ENCODE results near the gene PHLDA3.

Gene PHLDA3

DNA sequence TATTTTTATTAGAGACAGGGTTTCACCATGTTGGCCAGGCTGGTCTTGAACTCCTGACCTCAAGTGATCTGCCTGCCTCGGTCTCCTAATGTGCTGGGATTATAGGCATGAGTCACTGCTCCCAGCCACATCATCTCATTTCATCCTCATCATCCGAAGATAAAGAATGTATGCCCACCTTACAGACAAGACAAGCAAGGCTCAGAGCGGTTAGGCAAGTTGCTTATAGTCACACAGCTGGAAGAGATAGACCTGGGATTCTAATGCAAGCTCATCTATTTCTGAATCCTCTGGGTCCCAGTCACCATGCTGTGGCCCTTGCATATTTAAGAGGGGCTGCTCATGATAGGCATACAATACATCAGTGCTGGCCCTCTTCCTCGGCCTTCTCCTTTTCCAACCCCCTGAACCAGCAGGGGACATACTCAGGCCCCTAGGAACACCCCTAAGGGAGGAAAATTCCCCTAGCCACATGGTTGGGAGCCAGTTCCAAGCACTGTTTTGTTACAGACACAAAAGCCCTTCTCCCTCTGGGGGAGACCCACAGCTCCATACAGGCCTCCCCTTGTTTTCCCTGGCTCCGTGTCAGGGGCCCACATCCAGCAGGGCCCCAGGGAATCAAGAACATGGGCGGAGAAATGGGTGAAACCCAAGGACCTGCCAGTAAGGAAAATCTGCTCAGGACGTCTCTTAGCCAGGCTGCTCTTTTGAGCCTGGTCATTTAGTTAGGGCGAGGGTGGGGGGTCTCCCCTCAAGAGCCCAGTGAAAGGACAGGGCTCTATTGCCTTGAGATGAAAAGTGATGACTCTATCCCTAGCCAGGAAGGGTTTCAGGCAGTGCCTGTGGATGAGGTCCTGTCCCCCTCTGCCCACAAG is 31.0 kb upstream of the PHLDA3 start:
- Histone ChIP-seq H3K4me3 (ENCODE audit: low read depth in 1 of 2, low read length in 2 of 2) (no peak overlapping the region), H3K79me2 (ENCODE audit: insufficient read depth, low read length) (peaks cover 53% of the 10 kb centered on the region), H3K27me3 (ENCODE audit: insufficient read depth, low read length, poor library complexity) (no peaks in the 10 kb centered on the region), H3K4me1 (ENCODE audit: insufficient read depth, low read length) (peaks cover 8% of the 10 kb centered on the region), H2AFZ (ENCODE audit: low read depth, low read length) (no peak overlapping the region), H3K9me3 (ENCODE audit: insufficient read depth, low read length, severe bottlenecking) (no peaks in the 10 kb centered on the region), H3K27ac (ENCODE audit: low read length) (no peak overlapping the region), H3K36me3 (ENCODE audit: insufficient read depth, low read length) (peaks cover 23% of the 10 kb centered on the region), H3K9ac (ENCODE audit: low read depth, low read length) (no peak overlapping the region), H3K4me2 (ENCODE audit: insufficient read depth, low read length) (no peak overlapping the region), H4K20me1 (ENCODE audit: insufficient read depth, low read length) (peaks cover 36% of the 10 kb centered on the region)
- DNase-seq (no peak), ATAC-seq (ENCODE audit: insufficient read depth, low read depth) (no peak)
- TF ChIP-seq EZH2 (IDR thresholded peaks at IDR 0.05; ENCODE audit: borderline replicate concordance, low read depth, low read length, severe bottlenecking): no peak
- TF ChIP-seq, protein P1, sequence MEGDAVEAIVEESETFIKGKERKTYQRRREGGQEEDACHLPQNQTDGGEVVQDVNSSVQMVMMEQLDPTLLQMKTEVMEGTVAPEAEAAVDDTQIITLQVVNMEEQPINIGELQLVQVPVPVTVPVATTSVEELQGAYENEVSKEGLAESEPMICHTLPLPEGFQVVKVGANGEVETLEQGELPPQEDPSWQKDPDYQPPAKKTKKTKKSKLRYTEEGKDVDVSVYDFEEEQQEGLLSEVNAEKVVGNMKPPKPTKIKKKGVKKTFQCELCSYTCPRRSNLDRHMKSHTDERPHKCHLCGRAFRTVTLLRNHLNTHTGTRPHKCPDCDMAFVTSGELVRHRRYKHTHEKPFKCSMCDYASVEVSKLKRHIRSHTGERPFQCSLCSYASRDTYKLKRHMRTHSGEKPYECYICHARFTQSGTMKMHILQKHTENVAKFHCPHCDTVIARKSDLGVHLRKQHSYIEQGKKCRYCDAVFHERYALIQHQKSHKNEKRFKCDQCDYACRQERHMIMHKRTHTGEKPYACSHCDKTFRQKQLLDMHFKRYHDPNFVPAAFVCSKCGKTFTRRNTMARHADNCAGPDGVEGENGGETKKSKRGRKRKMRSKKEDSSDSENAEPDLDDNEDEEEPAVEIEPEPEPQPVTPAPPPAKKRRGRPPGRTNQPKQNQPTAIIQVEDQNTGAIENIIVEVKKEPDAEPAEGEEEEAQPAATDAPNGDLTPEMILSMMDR (IDR thresholded peaks at IDR 0.05; ENCODE audit: borderline replicate concordance, extremely low read depth, low read length, poor library complexity, severe bottlenecking): no peak

DNA sequence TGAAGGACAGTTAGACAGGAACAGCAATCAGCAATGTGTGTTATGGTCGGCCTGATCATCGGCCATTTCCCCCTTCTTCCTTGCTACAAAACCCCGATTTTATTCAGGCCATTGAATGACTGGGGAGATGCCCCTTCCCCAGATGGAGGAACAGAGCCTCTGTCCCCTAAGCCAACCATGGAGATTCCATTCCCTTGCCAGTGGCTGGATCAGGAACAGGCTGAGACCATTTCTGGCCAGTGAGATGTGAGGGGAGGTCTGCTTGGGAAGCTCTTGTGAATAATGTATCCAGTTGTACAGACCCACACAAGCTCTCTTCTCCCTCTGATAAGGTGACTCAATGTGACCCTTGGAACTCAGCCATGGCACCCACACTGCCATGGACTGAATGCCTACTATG is 30.2 kb upstream of the PHLDA3 start:
- Histone ChIP-seq H4K20me1 (ENCODE audit: insufficient read depth, low read length) (peaks cover 36% of the 10 kb centered on the region), H3K36me3 (ENCODE audit: insufficient read depth, low read length) (peaks cover 29% of the 10 kb centered on the region), H2AFZ (ENCODE audit: low read depth, low read length) (no peak overlapping the region), H3K79me2 (ENCODE audit: insufficient read depth, low read length) (peaks cover 49% of the 10 kb centered on the region), H3K4me3 (ENCODE audit: low read depth in 1 of 2, low read length in 2 of 2) (no peak overlapping the region), H3K9ac (ENCODE audit: low read depth, low read length) (no peak overlapping the region), H3K4me1 (ENCODE audit: insufficient read depth, low read length) (0 out of 2 replicates have a peak, but pooled peaks cover 3% of the 10 kb centered on the region), H3K27me3 (ENCODE audit: insufficient read depth, low read length, poor library complexity) (no peaks in the 10 kb centered on the region), H3K9me3 (ENCODE audit: insufficient read depth, low read length, severe bottlenecking) (no peaks in the 10 kb centered on the region), H3K27ac (ENCODE audit: low read length) (no peak overlapping the region), H3K4me2 (ENCODE audit: insufficient read depth, low read length) (no peak overlapping the region)
- TF ChIP-seq, protein P1 (IDR thresholded peaks at IDR 0.05; ENCODE audit: borderline replicate concordance, extremely low read depth, low read length, poor library complexity, severe bottlenecking): no peak
- TF ChIP-seq EZH2 (IDR thresholded peaks at IDR 0.05; ENCODE audit: borderline replicate concordance, low read depth, low read length, severe bottlenecking): no peak
- ATAC-seq (ENCODE audit: insufficient read depth, low read depth) (no peak), DNase-seq (no peak)

DNA sequence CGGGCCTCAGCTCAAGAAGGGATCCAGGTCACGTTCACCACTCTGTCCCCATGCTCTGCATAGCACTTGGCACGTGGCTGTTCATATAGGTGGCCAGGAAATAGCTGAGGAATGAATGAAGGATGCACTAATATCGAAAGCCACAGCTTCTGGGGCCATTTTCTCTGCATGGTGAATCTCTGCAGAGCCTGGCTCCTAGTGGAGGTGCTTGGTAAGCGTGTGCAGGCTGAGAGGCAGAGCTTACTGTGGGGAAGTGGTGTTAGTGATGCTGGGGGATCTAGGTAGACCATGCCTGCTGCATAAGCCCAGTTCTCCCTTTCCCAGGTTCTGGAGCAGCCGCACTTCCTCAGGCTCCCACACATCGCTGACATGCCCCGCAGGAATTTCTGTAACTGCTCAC is 29.6 kb upstream of the PHLDA3 start:
- ATAC-seq (ENCODE audit: insufficient read depth, low read depth): no peak
- Histone ChIP-seq H3K36me3 (ENCODE audit: insufficient read depth, low read length) (peaks cover 31% of the 10 kb centered on the region), H3K4me1 (ENCODE audit: insufficient read depth, low read length) (no peaks in the 10 kb centered on the region), H3K79me2 (ENCODE audit: insufficient read depth, low read length) (peaks cover 44% of the 10 kb centered on the region), H2AFZ (ENCODE audit: low read depth, low read length) (no peak overlapping the region), H3K4me3 (ENCODE audit: low read depth in 1 of 2, low read length in 2 of 2) (no peak overlapping the region), H3K9me3 (ENCODE audit: insufficient read depth, low read length, severe bottlenecking) (no peaks in the 10 kb centered on the region), H3K4me2 (ENCODE audit: insufficient read depth, low read length) (no peak overlapping the region), H3K9ac (ENCODE audit: low read depth, low read length) (no peak overlapping the region), H4K20me1 (ENCODE audit: insufficient read depth, low read length) (peaks cover 36% of the 10 kb centered on the region), H3K27me3 (ENCODE audit: insufficient read depth, low read length, poor library complexity) (no peaks in the 10 kb centered on the region), H3K27ac (ENCODE audit: low read length) (no peak overlapping the region)
- DNase-seq: no peak
- TF ChIP-seq, protein P1 (IDR thresholded peaks at IDR 0.05; ENCODE audit: borderline replicate concordance, extremely low read depth, low read length, poor library complexity, severe bottlenecking): no peak
- TF ChIP-seq EZH2 (IDR thresholded peaks at IDR 0.05; ENCODE audit: borderline replicate concordance, low read depth, low read length, severe bottlenecking): no peak

Data from DND-41 (cell line).